Measurements from ENCODE around the gene CD82.

GRCh38 chr11:44610186-44610955, 44.9 kb downstream of the CD82 start:
- TF ChIP-seq, protein P1, sequence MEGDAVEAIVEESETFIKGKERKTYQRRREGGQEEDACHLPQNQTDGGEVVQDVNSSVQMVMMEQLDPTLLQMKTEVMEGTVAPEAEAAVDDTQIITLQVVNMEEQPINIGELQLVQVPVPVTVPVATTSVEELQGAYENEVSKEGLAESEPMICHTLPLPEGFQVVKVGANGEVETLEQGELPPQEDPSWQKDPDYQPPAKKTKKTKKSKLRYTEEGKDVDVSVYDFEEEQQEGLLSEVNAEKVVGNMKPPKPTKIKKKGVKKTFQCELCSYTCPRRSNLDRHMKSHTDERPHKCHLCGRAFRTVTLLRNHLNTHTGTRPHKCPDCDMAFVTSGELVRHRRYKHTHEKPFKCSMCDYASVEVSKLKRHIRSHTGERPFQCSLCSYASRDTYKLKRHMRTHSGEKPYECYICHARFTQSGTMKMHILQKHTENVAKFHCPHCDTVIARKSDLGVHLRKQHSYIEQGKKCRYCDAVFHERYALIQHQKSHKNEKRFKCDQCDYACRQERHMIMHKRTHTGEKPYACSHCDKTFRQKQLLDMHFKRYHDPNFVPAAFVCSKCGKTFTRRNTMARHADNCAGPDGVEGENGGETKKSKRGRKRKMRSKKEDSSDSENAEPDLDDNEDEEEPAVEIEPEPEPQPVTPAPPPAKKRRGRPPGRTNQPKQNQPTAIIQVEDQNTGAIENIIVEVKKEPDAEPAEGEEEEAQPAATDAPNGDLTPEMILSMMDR (IDR thresholded peaks at IDR 0.05; ENCODE audit: low read depth, low read length, poor library complexity, severe bottlenecking): no peak
- TF ChIP-seq EZH2phosphoT487 (IDR thresholded peaks at IDR 0.05; ENCODE audit: borderline replicate concordance, low read length): no peak

All from DOHH2 (cell line).